ENCODE results near the gene SLC7A8.
"Not testable (repeated sequence)": the region's sequence is repeated elsewhere in the genome, so short reads cannot be mapped to it uniquely, and the experiment has no call there.

SLC7A8 gene

DNA sequence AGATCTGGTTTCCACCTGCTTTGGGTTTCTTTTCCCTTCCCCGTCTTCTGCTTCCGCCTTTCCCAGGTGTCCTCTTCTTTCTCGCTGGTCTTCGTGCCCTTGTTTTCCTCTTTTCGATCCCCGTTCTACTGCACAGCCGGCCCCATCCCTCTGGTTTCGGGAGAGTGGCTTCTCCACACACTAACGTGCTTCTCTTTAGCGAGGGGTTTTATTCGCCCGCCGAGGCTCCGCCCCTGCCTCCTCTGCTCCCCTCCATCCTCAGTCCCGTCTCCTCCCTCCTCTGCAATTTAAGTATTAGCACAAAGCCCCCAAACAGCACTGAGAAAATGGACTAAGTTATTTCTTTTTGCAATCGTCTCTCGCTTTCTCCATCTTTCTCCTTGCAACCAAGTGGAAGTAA, at the start of gene SLC7A8:
SLC7A8 (minus strand) TSS at position 182 of the 400 bp plus-strand sequence. CDS start 746 bp downstream, outside the sequence.
- TF ChIP-seq, protein P1, sequence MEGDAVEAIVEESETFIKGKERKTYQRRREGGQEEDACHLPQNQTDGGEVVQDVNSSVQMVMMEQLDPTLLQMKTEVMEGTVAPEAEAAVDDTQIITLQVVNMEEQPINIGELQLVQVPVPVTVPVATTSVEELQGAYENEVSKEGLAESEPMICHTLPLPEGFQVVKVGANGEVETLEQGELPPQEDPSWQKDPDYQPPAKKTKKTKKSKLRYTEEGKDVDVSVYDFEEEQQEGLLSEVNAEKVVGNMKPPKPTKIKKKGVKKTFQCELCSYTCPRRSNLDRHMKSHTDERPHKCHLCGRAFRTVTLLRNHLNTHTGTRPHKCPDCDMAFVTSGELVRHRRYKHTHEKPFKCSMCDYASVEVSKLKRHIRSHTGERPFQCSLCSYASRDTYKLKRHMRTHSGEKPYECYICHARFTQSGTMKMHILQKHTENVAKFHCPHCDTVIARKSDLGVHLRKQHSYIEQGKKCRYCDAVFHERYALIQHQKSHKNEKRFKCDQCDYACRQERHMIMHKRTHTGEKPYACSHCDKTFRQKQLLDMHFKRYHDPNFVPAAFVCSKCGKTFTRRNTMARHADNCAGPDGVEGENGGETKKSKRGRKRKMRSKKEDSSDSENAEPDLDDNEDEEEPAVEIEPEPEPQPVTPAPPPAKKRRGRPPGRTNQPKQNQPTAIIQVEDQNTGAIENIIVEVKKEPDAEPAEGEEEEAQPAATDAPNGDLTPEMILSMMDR (IDR thresholded peaks at IDR 0.05; ENCODE audit: low read length, missing control alignments): no peak
- peak; percentile 29 for DNase-seq (ENCODE audit: low read depth)
- peak within 1 kb of the TSS; percentile 53 for H3K4me3 ChIP-seq (replicated peaks; ENCODE audit: low read depth, low read length)

DNA sequence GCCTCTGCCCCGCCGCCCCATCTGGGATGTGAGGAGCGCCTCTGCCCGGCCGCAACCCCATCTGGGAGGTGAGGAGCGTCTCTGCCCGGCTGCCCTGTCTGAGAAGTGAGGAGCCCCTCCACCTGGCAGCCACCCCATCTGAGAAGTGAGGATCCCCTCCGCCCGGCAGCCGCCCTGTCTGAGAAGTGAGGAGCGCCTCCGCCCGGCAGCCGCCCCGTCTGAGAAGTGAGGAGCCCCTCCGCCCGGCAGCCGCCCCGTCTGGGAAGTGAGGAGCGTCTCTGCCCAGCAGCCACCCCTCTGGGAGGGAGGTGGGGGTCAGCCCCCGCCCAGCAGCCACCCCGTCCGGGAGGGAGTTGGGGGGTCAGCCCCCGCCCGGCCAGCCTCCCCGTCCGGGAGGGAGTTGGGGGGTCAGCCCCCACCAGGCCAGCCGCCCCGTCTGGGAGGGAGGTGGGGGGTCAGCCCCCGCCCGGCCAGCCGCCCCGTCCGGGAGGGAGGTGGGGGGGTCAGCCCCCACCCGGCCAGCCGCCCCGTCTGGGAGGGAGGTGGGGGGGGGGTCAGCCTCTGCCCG, 48.9 kb upstream of the SLC7A8 start:
- DNase-seq (ENCODE audit: low read depth); H3K4me3 ChIP-seq (replicated peaks; ENCODE audit: low read depth, low read length): not testable (repeated sequence)

DNA sequence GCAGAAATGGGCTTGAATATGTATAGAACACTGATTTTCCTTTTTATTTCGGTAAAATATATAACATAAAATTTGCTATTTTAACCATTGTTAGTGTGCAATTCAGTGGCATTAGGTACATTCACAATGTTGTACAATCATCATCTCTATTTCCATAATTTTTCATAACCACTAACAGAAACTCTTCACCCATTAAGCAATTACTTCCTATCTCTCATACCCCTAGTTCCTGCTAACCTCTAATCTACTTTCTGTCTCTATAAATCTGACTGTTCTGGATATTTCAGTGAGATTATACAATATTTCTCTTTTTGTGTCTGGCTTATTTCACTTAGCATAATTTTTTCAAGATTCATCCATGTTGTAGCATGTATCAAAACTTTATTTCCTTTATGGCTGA, 45.4 kb upstream of the SLC7A8 start:
- DNase-seq (ENCODE audit: low read depth): no peak
- TF ChIP-seq, protein P1 (IDR thresholded peaks at IDR 0.05; ENCODE audit: low read length, missing control alignments): no peak
- H3K4me3 ChIP-seq (replicated peaks; ENCODE audit: low read depth, low read length): no peak overlapping the region

DNA sequence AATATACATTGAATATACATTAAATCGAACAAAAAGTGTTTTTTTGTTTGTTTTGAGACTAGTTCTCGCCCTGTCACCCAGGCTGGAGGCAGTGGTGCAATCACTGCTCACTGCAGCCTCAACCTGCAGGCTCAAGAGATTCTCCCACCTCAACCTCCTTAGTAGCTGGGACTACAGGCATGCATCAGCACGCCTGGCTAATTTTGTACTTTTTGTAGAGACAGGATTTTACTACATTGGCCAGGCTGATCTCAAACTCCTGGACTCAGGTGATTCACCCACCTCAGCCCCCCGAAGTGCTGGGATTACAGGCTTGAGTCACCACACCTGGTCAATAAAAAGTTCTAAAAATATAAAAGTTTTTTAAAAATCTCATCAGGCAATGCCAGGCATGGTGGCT, 44.1 kb upstream of the SLC7A8 start:
- TF ChIP-seq, protein P1 (IDR thresholded peaks at IDR 0.05; ENCODE audit: low read length, missing control alignments): no peak
- no peak overlapping the region for H3K4me3 ChIP-seq (replicated peaks; ENCODE audit: low read depth, low read length)
- DNase-seq (ENCODE audit: low read depth): no peak

DNA sequence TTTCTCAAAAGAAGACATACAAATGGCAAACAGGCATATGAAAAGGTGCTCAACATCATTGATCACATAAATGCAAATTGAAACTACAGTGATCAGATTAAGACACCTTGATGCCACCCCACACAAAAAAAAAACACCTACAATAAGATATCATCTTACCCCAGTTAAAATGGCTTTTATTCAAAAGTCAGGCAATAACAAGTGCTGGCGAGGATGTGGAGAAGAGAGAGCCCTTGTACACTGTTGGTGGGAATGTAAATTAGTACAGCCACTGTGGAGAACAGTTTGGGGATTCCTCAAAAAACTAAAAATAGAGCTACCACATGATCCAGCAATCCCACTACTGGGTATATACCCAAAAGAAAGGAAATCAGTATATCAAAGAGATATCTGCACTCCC, 41.5 kb upstream of the SLC7A8 start:
- H3K4me3 ChIP-seq (replicated peaks; ENCODE audit: low read depth, low read length); DNase-seq (ENCODE audit: low read depth): not testable (repeated sequence)

DNA sequence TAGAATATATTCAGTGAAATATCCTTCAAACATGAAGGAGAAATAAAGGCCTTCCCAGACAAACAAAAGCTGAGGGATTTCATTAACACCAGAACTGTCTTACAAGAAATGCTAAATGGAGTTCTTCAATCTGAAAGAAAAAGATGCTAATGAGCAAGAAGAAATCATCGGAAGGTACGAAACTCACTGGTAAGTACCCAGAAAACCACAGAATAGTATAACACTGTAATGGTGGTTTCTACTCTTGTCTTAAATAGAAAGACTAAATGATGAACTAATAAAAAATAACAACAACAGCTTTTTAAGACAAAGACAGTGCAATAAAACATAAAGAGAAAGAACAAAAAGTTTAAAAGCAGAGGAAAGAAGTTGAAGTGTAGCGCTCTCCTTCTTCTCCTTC, 35.6 kb upstream of the SLC7A8 start:
- DNase-seq (ENCODE audit: low read depth): no peak
- TF ChIP-seq, protein P1 (IDR thresholded peaks at IDR 0.05; ENCODE audit: low read length, missing control alignments): no peak
- H3K4me3 ChIP-seq (replicated peaks; ENCODE audit: low read depth, low read length): no peak overlapping the region

DNA sequence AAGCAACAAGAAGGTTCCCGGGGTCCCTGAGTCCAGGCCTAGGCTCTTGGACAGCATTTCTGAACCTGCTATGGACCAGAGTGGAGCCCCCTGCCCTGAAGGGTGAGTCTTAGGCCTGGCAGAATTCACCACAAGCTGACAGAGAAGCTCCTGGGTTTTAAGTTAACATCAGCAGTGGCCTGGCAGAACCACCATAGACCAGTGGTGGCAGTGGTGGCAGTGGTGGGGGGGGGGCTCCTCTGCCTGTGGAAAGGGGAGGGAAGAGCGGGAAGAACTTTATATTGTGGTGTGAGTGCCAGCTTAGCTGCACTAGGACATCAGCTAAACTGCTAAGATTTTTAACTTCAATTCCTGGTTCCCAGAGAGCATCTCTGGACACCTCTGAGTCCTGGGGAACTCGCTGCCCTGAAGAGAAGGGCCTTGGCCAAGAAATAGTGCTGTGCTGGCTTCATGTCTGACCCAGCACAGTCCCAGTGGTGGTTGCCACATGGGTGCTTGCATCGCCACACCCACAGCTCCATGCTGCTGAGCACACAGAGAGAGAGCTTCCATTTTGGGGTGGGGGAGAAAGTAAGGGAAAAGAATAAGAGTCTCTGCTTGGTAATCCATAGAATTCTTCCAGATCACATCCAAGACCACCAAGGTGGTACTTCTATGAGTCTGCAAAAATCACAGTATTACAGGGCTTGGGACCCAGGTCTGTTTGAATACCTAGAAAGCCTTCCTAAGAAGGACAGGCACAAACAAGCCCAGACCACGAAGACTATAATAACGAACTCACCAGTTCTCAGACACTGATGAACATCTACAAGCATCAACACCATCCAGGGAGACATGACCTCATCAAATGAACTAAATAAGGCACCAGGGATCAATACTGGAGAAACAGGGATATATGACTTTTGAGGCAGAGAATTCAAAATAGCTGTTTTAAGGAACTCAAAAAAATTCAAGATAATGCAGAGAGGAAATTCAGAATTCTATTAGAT, 33.9 kb upstream of the SLC7A8 start:
- DNase-seq (ENCODE audit: low read depth): no peak
- TF ChIP-seq, protein P1 (IDR thresholded peaks at IDR 0.05; ENCODE audit: low read length, missing control alignments): no peak

More for the DNA sequence above, 33.9 kb upstream of the SLC7A8 start:
- H3K4me3 ChIP-seq (replicated peaks; ENCODE audit: low read depth, low read length): no peak overlapping the region
